ENCODE measurements around the gene WDR91. TPM values are rescaled to one million over a fixed set of nuclear protein-coding genes. Genes with fewer than 3 reads are reported as not detected.

The WDR91 gene
- total RNA-seq, 1 donor from 2014 or later, result 15.0 TPM

DNA sequence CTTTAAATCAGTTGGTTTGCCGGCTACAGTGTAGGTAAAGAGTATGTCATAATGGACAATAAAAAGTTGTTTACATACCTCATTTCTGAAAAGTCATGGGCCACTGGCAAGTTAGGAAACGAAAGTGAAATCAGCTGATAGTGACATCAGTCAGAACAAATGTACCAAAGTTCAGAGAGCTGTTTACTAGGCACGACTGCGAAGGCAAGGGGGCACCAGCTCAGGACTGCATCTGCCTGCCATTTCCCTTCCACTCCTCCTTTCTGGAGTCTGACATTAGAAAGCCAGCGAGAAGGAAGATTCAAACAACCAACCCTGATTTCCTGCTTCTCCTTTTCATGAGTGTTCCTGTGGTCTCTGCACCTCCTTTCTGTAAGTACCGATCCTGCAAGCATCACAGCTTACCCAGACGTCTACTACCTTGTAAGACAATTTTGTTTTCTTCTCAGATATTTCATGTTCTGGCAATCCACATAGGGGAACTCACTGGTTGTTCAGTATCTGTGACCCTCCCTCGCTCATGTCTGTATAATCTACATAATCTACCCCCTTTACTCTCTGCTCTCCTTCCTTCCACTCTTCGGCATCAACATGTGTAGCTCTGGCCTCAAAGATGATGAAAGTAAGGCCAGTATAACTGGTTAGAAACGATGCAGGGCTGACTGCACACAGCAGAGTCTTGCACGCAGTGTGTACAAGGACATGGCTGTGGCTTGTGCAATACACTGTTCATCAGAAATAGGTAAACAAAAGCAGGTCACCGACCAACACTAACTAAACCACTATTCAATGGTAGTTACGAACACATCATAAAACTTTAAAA is 63.2 kb downstream of the WDR91 start, which contains the start of gene TMEM140:
TSS of gene TMEM140 (plus strand) at position 174 of the 823 bp plus-strand sequence. CDS start 16,370 bp downstream, outside the sequence.
- no peak for DNase-seq (ENCODE audit: low spot score in 2 of 2, unreplicated experiment in 2 of 2)
- Mint-ChIP-seq H3K9me3 (peaks cover 4% of the 10 kb centered on the region), H3K4me3 (no peak within 1 kb of the TSS), H3K27ac (no peak within 1 kb of the TSS), H3K4me1 (peaks cover 3% of the 10 kb centered on the region), H3K27me3 (ENCODE audit: low read depth) (no peaks in the 10 kb centered on the region), H3K36me3 (no peaks in the 10 kb centered on the region)
- TF ChIP-seq, protein P1, sequence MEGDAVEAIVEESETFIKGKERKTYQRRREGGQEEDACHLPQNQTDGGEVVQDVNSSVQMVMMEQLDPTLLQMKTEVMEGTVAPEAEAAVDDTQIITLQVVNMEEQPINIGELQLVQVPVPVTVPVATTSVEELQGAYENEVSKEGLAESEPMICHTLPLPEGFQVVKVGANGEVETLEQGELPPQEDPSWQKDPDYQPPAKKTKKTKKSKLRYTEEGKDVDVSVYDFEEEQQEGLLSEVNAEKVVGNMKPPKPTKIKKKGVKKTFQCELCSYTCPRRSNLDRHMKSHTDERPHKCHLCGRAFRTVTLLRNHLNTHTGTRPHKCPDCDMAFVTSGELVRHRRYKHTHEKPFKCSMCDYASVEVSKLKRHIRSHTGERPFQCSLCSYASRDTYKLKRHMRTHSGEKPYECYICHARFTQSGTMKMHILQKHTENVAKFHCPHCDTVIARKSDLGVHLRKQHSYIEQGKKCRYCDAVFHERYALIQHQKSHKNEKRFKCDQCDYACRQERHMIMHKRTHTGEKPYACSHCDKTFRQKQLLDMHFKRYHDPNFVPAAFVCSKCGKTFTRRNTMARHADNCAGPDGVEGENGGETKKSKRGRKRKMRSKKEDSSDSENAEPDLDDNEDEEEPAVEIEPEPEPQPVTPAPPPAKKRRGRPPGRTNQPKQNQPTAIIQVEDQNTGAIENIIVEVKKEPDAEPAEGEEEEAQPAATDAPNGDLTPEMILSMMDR (IDR thresholded peaks at IDR 0.05; ENCODE audit: unreplicated experiment), result no peak

DNA sequence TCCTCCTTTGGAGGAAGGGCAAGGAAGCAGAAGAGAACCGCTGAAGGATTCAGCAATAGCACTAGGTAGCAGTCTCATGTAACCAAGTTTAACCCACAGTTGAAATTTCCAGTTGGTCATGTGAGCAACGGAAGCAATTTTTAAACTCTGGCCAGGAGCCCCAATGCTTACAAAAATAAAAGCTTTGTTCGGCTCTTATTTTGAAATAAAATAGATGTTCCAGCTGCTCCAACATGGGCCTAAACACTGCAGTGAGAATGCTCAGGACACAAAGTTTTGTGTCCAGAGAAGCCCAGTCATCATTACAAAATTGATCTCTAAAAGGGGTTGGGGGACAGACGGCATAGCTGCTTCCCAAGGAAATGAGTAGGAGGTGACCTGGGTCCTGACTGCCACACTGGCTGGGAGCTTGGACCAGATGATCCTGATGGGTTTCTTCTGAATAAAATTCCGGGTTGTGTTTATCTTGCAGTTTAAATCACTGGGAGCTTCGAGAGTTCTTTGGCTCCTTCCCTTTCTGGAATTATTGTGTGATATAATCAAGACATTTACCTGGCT is 63.9 kb downstream of the WDR91 start:
- no peak overlapping the region for H3K27ac Mint-ChIP-seq
- no peak for DNase-seq (ENCODE audit: low spot score in 2 of 2, unreplicated experiment in 2 of 2)
- H3K9me3 Mint-ChIP-seq, result no peaks in the 10 kb centered on the region
- no peaks in the 10 kb centered on the region for H3K36me3 Mint-ChIP-seq
- TF ChIP-seq, protein P1 (IDR thresholded peaks at IDR 0.05; ENCODE audit: unreplicated experiment), result no peak
- peaks cover 3% of the 10 kb centered on the region for H3K4me1 Mint-ChIP-seq
- H3K27me3 Mint-ChIP-seq (ENCODE audit: low read depth), result no peaks in the 10 kb centered on the region
- no peak overlapping the region for H3K4me3 Mint-ChIP-seq

DNA sequence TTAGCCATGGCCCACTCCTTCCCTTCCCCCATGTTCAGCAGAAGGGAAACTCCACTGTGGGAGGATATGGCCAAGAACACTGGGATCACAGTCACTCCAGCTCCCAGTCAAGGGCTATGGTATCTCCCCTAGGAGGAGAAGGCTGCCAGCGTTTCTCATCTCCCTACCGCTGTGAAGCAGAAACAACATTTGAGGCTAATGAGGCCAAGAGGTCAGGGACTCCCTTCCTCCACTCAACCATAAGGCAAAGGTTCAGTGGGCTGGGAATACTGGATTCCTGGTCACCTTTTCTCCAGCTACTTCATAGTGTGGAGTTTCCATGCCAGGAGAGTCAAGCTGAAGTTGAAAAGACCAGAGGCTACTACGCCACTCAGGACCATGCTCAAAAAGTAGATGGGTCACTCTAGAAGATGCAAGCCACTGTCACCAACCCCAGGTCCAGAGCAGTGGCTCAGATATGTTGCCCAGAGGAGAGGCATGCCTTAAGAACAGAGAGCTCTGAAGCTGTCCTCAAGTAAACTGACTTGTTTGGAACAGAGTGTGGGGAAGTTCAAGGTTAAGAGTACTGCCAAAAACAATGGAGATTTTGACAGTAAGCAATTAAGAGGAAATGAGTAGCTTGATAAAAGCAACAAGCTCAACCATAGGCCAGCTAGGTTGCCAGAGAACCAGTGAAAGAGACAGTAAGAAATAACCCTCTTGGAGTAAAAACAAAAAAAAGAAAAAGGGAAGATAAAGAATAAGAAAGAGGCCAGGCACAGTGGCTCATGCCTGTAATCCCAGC is 67.2 kb downstream of the WDR91 start:
- H3K9me3 Mint-ChIP-seq, result peaks cover 17% of the 10 kb centered on the region
- DNase-seq (ENCODE audit: low spot score in 2 of 2, unreplicated experiment in 2 of 2), result no peak
- TF ChIP-seq, protein P1 (IDR thresholded peaks at IDR 0.05; ENCODE audit: unreplicated experiment), result no peak
- H3K27ac Mint-ChIP-seq, result no peak overlapping the region
- no peak overlapping the region for H3K4me3 Mint-ChIP-seq
- no peaks in the 10 kb centered on the region for H3K27me3 Mint-ChIP-seq (ENCODE audit: low read depth)
- peaks cover 3% of the 10 kb centered on the region for H3K4me1 Mint-ChIP-seq
- H3K36me3 Mint-ChIP-seq, result no peaks in the 10 kb centered on the region

Small RNA genes lying within 50 kb of the gene (microRNA-seq; reads per million reads assigned to microRNA genes)
- gene MIR6509, result not detected

Other genes starting within 250 kb of the WDR91 start
- 2.2 to 3.7 TPM (median 2.3 TPM) in 3 replicates for gene AGBL3, start 225.0 kb downstream of the WDR91 start, total RNA-seq
- 0.14 to 0.40 TPM in 2 of 3 replicates, not detected in the other for gene TMEM140, start 63.5 kb downstream of the WDR91 start, total RNA-seq
- 44.4 to 46.7 TPM (median 44.8 TPM) in 3 replicates for gene CYREN, start 40.8 kb downstream of the WDR91 start, total RNA-seq
- not detected in 3 replicates for gene STRA8, start 22.3 kb upstream of the WDR91 start, total RNA-seq